Gastroesophageal sphincter (tissue), 4 donors: ENCODE data around the gene PRMT6. TPM values are rescaled to one million over a fixed set of nuclear protein-coding genes. Genes with fewer than 3 reads are reported as not detected.
"Not testable (repeated sequence)": the region's sequence is repeated elsewhere in the genome, so short reads cannot be mapped to it uniquely, and the experiment has no call there.

Experiments used
- ATAC-seq: fragments of 150-250 bp; one replicate; pipeline ENCODE4 v1.9.1; 2016; ENCODE audit warnings: mild to moderate bottlenecking, moderate library complexity
- H3K27ac ChIP-seq, 4 donors: fragments of 200-600 bp; sonication (generic) in 3 of 4; 1 replicate in 3 of 4; 2 replicates in 1 of 4; pipeline ENCODE4 v1.5.1; 2016 to 2019
- H3K27me3 ChIP-seq: fragments of 200-600 bp; sonication (generic); one replicate; pipeline ENCODE4 v1.5.1; 2019
- H3K36me3 ChIP-seq, 2 donors: fragments of 200-600 bp; sonication (generic); one replicate each; pipeline ENCODE4 v1.5.1; 2019; ENCODE audit warnings: control low read depth in 1 of 2
- H3K4me1 ChIP-seq, 3 donors: fragments of 200-600 bp; sonication (generic); 1 replicate in 2 of 3; 2 replicates in 1 of 3; pipeline ENCODE4 v1.5.1; 2016 to 2019; ENCODE audit warnings: control low read depth in 2 of 3
- H3K4me3 ChIP-seq, 2 donors: fragments of 200-600 bp; sonication (generic); one replicate each; pipeline ENCODE4 v1.5.1; 2019; ENCODE audit warnings: mild to moderate bottlenecking in 1 of 2, moderate library complexity in 1 of 2
- H3K9me3 ChIP-seq, 3 donors: fragments of 200-600 bp; sonication (generic); one replicate each; pipeline ENCODE4 v1.5.1; 2017 to 2019; ENCODE audit warnings: control low read depth in 2 of 3
- CTCF ChIP-seq, 4 experiments: fragments of 200-600 bp in 2 of 4; fragments of 450-650 bp in 2 of 4; sonication (generic) in 1 of 4; IDR thresholded peaks; one replicate each; pipeline ENCODE4 v1.5.1; 2017 to 2019; ENCODE audit warnings: antibody characterized with exemption in 4 of 4, mild to moderate bottlenecking in 2 of 4, moderate library complexity in 2 of 4
- EP300 ChIP-seq: sonication (generic); formaldehyde crosslinking; IDR thresholded peaks from one replicate; pipeline ENCODE4 v1.6.1; 2017; ENCODE audit warnings: antibody characterized with exemption, mild to moderate bottlenecking
- POLR2A ChIP-seq, 2 donors: fragments of 450-650 bp; IDR thresholded peaks; one replicate each; pipeline ENCODE4 v1.6.1; 2017; ENCODE audit warnings: antibody characterized with exemption in 2 of 2, mild to moderate bottlenecking in 2 of 2, moderate library complexity in 1 of 2
- POLR2AphosphoS5 ChIP-seq: sonication (generic); formaldehyde crosslinking; IDR thresholded peaks from one replicate; pipeline ENCODE4 v1.6.1; 2017; ENCODE audit warnings: antibody characterized with exemption
- WGBS, 2 donors: methylation state at CpG; one replicate each; pipeline ENCODE4 v1.1.5; 2018; ENCODE audit warnings: low coverage in 1 of 2; 5-methylcytosine and 5-hydroxymethylcytosine counted together
- total RNA-seq, 4 donors: library from RNA; depleted of rRNA; stranded (reverse); fragments of >200 nt; gene quantifications; one replicate each; pipeline ENCODE4 v1.1.0, GENCODE V29; 2016

The PRMT6 gene
- total RNA-seq, 4 donors from 2014 or later = 7.9 to 14.8 (median 11.4) TPM

- Histone ChIP-seq H3K27ac (no peak overlapping the region), H3K27me3 (no peaks in the 10 kb centered on the region), H3K9me3 (no peaks in the 10 kb centered on the region), H3K36me3 (no peaks in the 10 kb centered on the region), H3K4me3 (no peak overlapping the region), H3K4me1 (no peaks in the 10 kb centered on the region)
- ATAC-seq = no peak
- TF ChIP-seq CTCF (IDR thresholded peaks at IDR 0.05) (no peak), POLR2A (IDR thresholded peaks at IDR 0.05) (no peak), POLR2AphosphoS5 (no peak), EP300 (no peak)
- WGBS, 2 donors = 77 to 84% methylated on average over 5 of the region's 5 CpGs
Measured at GRCh38 chr1:107018445-107018844, 38.0 kb upstream of the PRMT6 start.

GRCh38 chr1:107019166-107019565, 37.3 kb upstream of the PRMT6 start:
- Histone ChIP-seq H3K36me3 (no peaks in the 10 kb centered on the region), H3K9me3 (no peaks in the 10 kb centered on the region), H3K27ac (no peak overlapping the region), H3K27me3 (no peaks in the 10 kb centered on the region), H3K4me3 (no peak overlapping the region), H3K4me1 (no peaks in the 10 kb centered on the region)
- WGBS, 2 donors = 85 to 91% methylated on average over 3 of the region's 3 CpGs
- ATAC-seq = no peak
- TF ChIP-seq POLR2AphosphoS5 (no peak), POLR2A (IDR thresholded peaks at IDR 0.05) (no peak), EP300 (no peak), CTCF (IDR thresholded peaks at IDR 0.05) (no peak)

- not testable (repeated sequence) for H3K4me3 ChIP-seq, H3K36me3 ChIP-seq, H3K27me3 ChIP-seq, H3K27ac ChIP-seq, ATAC-seq, H3K9me3 ChIP-seq, H3K4me1 ChIP-seq
- 80 to 97% methylated on average over 1 to 3 of the region's 3 CpGs for WGBS, 2 donors
Measured at GRCh38 chr1:107038874-107039273, 17.6 kb upstream of the PRMT6 start.

- not testable (repeated sequence) for H3K4me1 ChIP-seq, H3K36me3 ChIP-seq, ATAC-seq, H3K4me3 ChIP-seq, H3K9me3 ChIP-seq, H3K27ac ChIP-seq, H3K27me3 ChIP-seq
- WGBS, 2 donors = 100% methylated on average over 6 of the region's 44 CpGs; no CpG with 5 or more reads in 1 of the 2 donors
Measured at GRCh38 chr1:107044310-107045220, 11.9 kb upstream of the PRMT6 start.

- no peak overlapping the region for H3K27ac ChIP-seq
- H3K9me3 ChIP-seq = no peaks in the 10 kb centered on the region
- no peak for TF ChIP-seq CTCF (IDR thresholded peaks at IDR 0.05)
- TF ChIP-seq POLR2AphosphoS5 = no peak
- no peak for TF ChIP-seq EP300
- TF ChIP-seq POLR2A (IDR thresholded peaks at IDR 0.05) = no peak
- no peak overlapping the region for H3K4me3 ChIP-seq
- H3K4me1 ChIP-seq = no peaks in the 10 kb centered on the region
- ATAC-seq = no peak
- H3K27me3 ChIP-seq = no peaks in the 10 kb centered on the region
- H3K36me3 ChIP-seq = no peaks in the 10 kb centered on the region
- WGBS, 2 donors = 92 to 100% methylated on average over 1 of the region's 1 CpG
Measured at GRCh38 chr1:107047602-107048001, 8.9 kb upstream of the PRMT6 start.

GRCh38 chr1:107048241-107048640, 8.2 kb upstream of the PRMT6 start:
- Histone ChIP-seq H3K4me1 (no peaks in the 10 kb centered on the region), H3K36me3 (no peaks in the 10 kb centered on the region), H3K27me3 (no peaks in the 10 kb centered on the region), H3K27ac (no peak overlapping the region), H3K9me3 (no peaks in the 10 kb centered on the region), H3K4me3 (no peak overlapping the region)
- TF ChIP-seq POLR2A (IDR thresholded peaks at IDR 0.05) (no peak), CTCF (IDR thresholded peaks at IDR 0.05) (no peak), POLR2AphosphoS5 (no peak), EP300 (no peak)
- ATAC-seq = no peak
